K562 (cell line): ENCODE data around the gene MEGF11. TPM values are rescaled to one million over a fixed set of nuclear protein-coding genes. Genes with fewer than 3 reads are reported as not detected.

ENCODE experiments used
- ATAC-seq: fragments of 200-7000 bp; cut with Tn5 transposase; 3 replicates; pipeline ENCODE4 v1.9.1; 2020; ENCODE audit warnings: moderate library complexity
- BruUV-seq: library from RNA; stranded (reverse); fragments of 400-500 nt; replicated peaks from 2 replicates; lab custom pipeline; 2021; lab: Mats Ljungman, UMichigan
- CTCF ChIA-PET: fragments of 300-600 bp; formaldehyde crosslinking; extraction: SDS; loops from one replicate; lab custom pipeline; 2021; ENCODE audit warnings: low intra/inter-chr PET ratio; lab: Yijun Ruan, JAX
- POLR2A ChIA-PET: fragments of 300-600, 350-650 bp; sonication (Branson Sonifier 250); formaldehyde crosslinking; extraction: SDS; loops from one replicate; lab custom pipeline; 2021; ENCODE audit warnings: antibody characterized with exemption, inconsistent platforms; lab: Yijun Ruan, JAX
- DNase-seq, 4 experiments: peaks; one replicate each; pipeline versions ENCODE4 v3.0.0 to v3.0.0-alpha.2; 2011 to 2018; ENCODE audit warnings: low spot score in 3 of 4, mixed read lengths in 3 of 4; ENCODE audit errors: extremely low read depth in 1 of 4
- FAIRE-seq: peaks from 2 replicates; lab custom pipeline; 2011; peaks lifted over from hg19 to GRCh38; lab: Jason Lieb, UNC
- H2AFZ ChIP-seq: 2 replicates; pipeline ENCODE4 v1.6.0; 2011; ENCODE audit warnings: low read depth, low read length, control low read depth, inconsistent platforms
- H3K27ac ChIP-seq: fragments of 200-600 bp; 3 replicates; pipeline ENCODE4 v1.8.0; 2011; ENCODE audit warnings: low read depth, mild to moderate bottlenecking, control low read depth, inconsistent platforms, low read length, moderate library complexity, mixed read lengths; ENCODE audit errors: extremely low read depth
- H3K27me3 ChIP-seq, 2 experiments: fragments of 300-600 bp in 1 of 2; 2 replicates in 1 of 2; 3 replicates in 1 of 2; pipeline versions ENCODE4 v1.6.0 to v1.8.0; 2011; ENCODE audit warnings: inconsistent platforms in 2 of 2, low read length in 2 of 2, mild to moderate bottlenecking in 1 of 2, mixed read lengths in 1 of 2, moderate library complexity in 1 of 2; ENCODE audit not compliant: control insufficient read depth in 2 of 2, insufficient read depth in 2 of 2
- H3K36me3 ChIP-seq: fragments of 300-600 bp; 3 replicates; pipeline ENCODE4 v1.8.0; 2011; ENCODE audit warnings: mild to moderate bottlenecking, low read length, inconsistent platforms; ENCODE audit not compliant: control insufficient read depth, insufficient read depth
- H3K4me1 ChIP-seq, 2 experiments: fragments of 200-600 bp in 1 of 2; replicated peaks in 1 of 2; 2 replicates in 1 of 2; 3 replicates in 1 of 2; pipeline versions ENCODE4 v1.5.1 to v1.8.0; 2011; ENCODE audit warnings: inconsistent platforms in 2 of 2, low read length in 2 of 2, mild to moderate bottlenecking in 1 of 2, mixed read lengths in 1 of 2, moderate library complexity in 1 of 2; ENCODE audit not compliant: control insufficient read depth in 2 of 2, insufficient read depth in 2 of 2
- H3K4me2 ChIP-seq: 2 replicates; pipeline ENCODE4 v1.6.1; 2011; ENCODE audit warnings: low read length, control low read depth, inconsistent platforms, mixed read lengths; ENCODE audit not compliant: insufficient read depth
- H3K4me3 ChIP-seq: fragments of 200-600 bp; sonication (generic), shearing (Covaris generic); 2 replicates; pipeline ENCODE4 v1.5.1; 2016; ENCODE audit warnings: control low read depth, inconsistent platforms
- H3K79me2 ChIP-seq: fragments of 200-600 bp; 3 replicates; pipeline ENCODE4 v1.8.0; 2011; ENCODE audit warnings: low read length, inconsistent platforms; ENCODE audit not compliant: control insufficient read depth, insufficient read depth
- H3K9ac ChIP-seq, 2 experiments: 2 replicates each; pipeline versions ENCODE4 v1.6.0 to v1.6.1; 2011; ENCODE audit warnings: low read depth in 2 of 2, low read length in 2 of 2, control low read depth in 1 of 2, inconsistent platforms in 1 of 2, mild to moderate bottlenecking in 1 of 2, mixed read lengths in 1 of 2; ENCODE audit not compliant: insufficient read depth in 1 of 2
- H3K9me1 ChIP-seq: one replicate; pipeline ENCODE4 v1.6.0; 2011; ENCODE audit warnings: inconsistent platforms, mild to moderate bottlenecking, low read length, moderate library complexity; ENCODE audit not compliant: control insufficient read depth, insufficient read depth
- H3K9me3 ChIP-seq: replicated peaks from 2 replicates; pipeline ENCODE4 v1.5.1; 2011; ENCODE audit warnings: low read depth, low read length, inconsistent platforms; ENCODE audit not compliant: control insufficient read depth, insufficient read depth
- H4K20me1 ChIP-seq: replicated peaks from 2 replicates; pipeline ENCODE4 v1.6.1; 2011; ENCODE audit warnings: low read length, inconsistent platforms, mixed read lengths; ENCODE audit not compliant: control insufficient read depth, insufficient read depth
- CCAR2 ChIP-seq: fragments of 200-400 bp; formaldehyde crosslinking; IDR thresholded peaks from 2 replicates; pipeline ENCODE4 v1.6.1; 2017; ENCODE audit warnings: mild to moderate bottlenecking, low read depth, low read length
- EHMT2 ChIP-seq: fragments of 450-650 bp; IDR thresholded peaks from 2 replicates; pipeline ENCODE4 v1.6.1; 2018; ENCODE audit warnings: antibody characterized with exemption
- HMGN3 ChIP-seq: IDR thresholded peaks from 2 replicates; pipeline ENCODE4 v1.6.1; 2011; ENCODE audit warnings: borderline replicate concordance, low read depth, mild to moderate bottlenecking, mixed read lengths, low read length; ENCODE audit not compliant: insufficient read length; ENCODE audit errors: extremely low read depth
- IFI16 ChIP-seq: fragments of 250-450 bp; sonication (Bioruptor Pico); IDR thresholded peaks from 2 replicates; pipeline ENCODE4 v2.1.2; 2022; ENCODE audit warnings: mild to moderate bottlenecking, inconsistent platforms
- NR3C1 ChIP-seq: sonication (generic); formaldehyde crosslinking; IDR thresholded peaks from 2 replicates; pipeline ENCODE4 v1.8.1; 2022; ENCODE audit warnings: missing genetic modification reagents
- PHF21A ChIP-seq: fragments of 450-650 bp; IDR thresholded peaks from 2 replicates; pipeline ENCODE4 v1.6.1; 2017; ENCODE audit warnings: low read depth, borderline replicate concordance
- SIX5 ChIP-seq, 2 experiments: IDR thresholded peaks; 2 replicates each; pipeline ENCODE4 v1.6.1; 2011; ENCODE audit warnings: low read length in 2 of 2, borderline replicate concordance in 1 of 2, low read depth in 1 of 2, mild to moderate bottlenecking in 1 of 2, moderate library complexity in 1 of 2; ENCODE audit not compliant: insufficient read depth in 1 of 2
- SMAD1 ChIP-seq: fragments of 150-350 bp; IDR thresholded peaks from 2 replicates; pipeline ENCODE4 v1.6.1; 2014; ENCODE audit warnings: low read length, low read depth; ENCODE audit not compliant: partially characterized antibody
- TAF7 ChIP-seq: fragments of 450-650 bp; IDR thresholded peaks from 2 replicates; pipeline ENCODE4 v1.6.1; 2016; ENCODE audit warnings: missing genetic modification characterization, missing compliant biosample characterization
- THRAP3 ChIP-seq: fragments of 450-650 bp; IDR thresholded peaks from 2 replicates; pipeline ENCODE4 v1.6.1; 2016; ENCODE audit warnings: mild to moderate bottlenecking, inconsistent platforms, borderline replicate concordance
- XRCC5 ChIP-seq: fragments of 200-400 bp; formaldehyde crosslinking; IDR thresholded peaks from 2 replicates; pipeline ENCODE4 v1.6.1; 2017; ENCODE audit warnings: low read depth, mild to moderate bottlenecking, low read length
- ZEB2 ChIP-seq: fragments of 450-650 bp; IDR thresholded peaks from 2 replicates; pipeline ENCODE4 v1.6.1; 2016
- ZNF184 ChIP-seq: sonication (generic); formaldehyde crosslinking; IDR thresholded peaks from 2 replicates; pipeline ENCODE4 v1.5.0; 2020; ENCODE audit warnings: missing genetic modification reagents
- WGBS: fragments of 100-300 bp; shearing (Covaris generic); methylation state at CpG from one replicate; pipeline ENCODE4 v1.1.6; 2016; ENCODE audit warnings: low coverage, mixed read lengths; ENCODE audit not compliant: insufficient coverage; ENCODE audit errors: missing lambda C conversion rate; 5-methylcytosine and 5-hydroxymethylcytosine counted together
- in situ Hi-C: fragments of 300-500 bp; cut with MboI; formaldehyde crosslinking; loops from 4 replicates; pipeline ENCODE4 v1.15.0; 2018; ENCODE audit warnings: inconsistent platforms, mixed read lengths
- intact Hi-C: fragments of 100-400 bp; cut with micrococcal nuclease; formaldehyde crosslinking; loops from 2 replicates; pipeline ENCODE4 v1.14.2; 2022
- polyA plus RNA-seq, 8 experiments: library from polyadenylated mRNA; depleted of rRNA in 4 of 8; stranded (reverse) in 5 of 8; unstranded in 3 of 8; fragments of >200 nt; fragmentation: Nextera tagmentation in 2 of 8; fragmentation: Illumina TruSeq in 1 of 8; extraction: Ambion mirVana in 2 of 8; extraction: Trizol in 1 of 8; gene quantifications; 2 replicates each; pipeline versions ENCODE4 v1.2.1 to v1.2.3, GENCODE V29; 2011 to 2014; ENCODE audit warnings: inconsistent platforms in 1 of 8, missing spikeins in 1 of 8
- total RNA-seq, 7 experiments: library from RNA; depleted of rRNA in 6 of 7; stranded (reverse); fragments of >200 nt in 6 of 7; fragmentation: Illumina TruSeq in 2 of 7; extraction: Trizol in 2 of 7; gene quantifications; 2 replicates each; pipeline versions ENCODE4 v1.2.1 to v1.2.3, GENCODE V29; 2011 to 2021; ENCODE audit warnings: low replicate concordance in 1 of 7
- TF ChIP-seq, protein P1 (sequence below): fragments of 250-450 bp; sonication (Bioruptor Pico); IDR thresholded peaks from 2 replicates; pipeline ENCODE4 v1.4.0; 2020; ENCODE audit warnings: mild to moderate bottlenecking
- TF ChIP-seq, protein P2 (sequence below): sonication (generic); formaldehyde crosslinking; IDR thresholded peaks from 2 replicates; pipeline ENCODE4 v1.8.0; 2023; ENCODE audit warnings: missing genetic modification reagents, mild to moderate bottlenecking, borderline replicate concordance

MEGF11 gene
- total and polyA plus RNA-seq, 9 of the 15 experiments (the other 6 are each of a cell fraction or from before 2014, with no cell fraction given) = 0.06 to 0.23 (median 0.20) TPM; not detected in 6

DNA sequence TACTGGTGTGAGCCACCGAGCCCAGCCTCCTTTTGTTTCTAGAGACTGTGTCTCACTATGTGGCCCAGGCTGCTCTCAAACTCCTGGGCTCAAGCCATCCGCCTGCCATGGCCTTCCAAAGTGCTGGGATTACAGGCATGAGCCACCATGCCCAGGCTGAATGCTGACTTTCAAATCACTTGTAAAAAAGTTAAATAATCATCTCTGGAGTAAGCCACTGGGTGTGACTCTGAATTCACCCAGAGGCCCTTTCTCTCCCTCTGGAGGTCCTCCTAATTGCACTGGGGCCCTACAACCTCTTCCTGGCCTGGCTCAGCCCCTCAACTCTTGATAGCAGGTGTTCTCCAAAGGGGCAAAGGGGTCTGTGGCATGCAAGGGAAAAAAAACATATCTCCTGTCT, 54.8 kb downstream of the MEGF11 start:
- no peak overlapping the region for H3K27ac ChIP-seq
- no peaks in the 10 kb centered on the region for H4K20me1 ChIP-seq
- ChIA-PET POLR2A (interaction anchor here (0.6 to 1.1 kb wide), 2 partner anchors 8 to 636 kb away, joined by 3 read pairs; no protein-coding TSS in a partner anchor), CTCF (no interaction called here)
- H3K4me1 ChIP-seq = no peaks in the 10 kb centered on the region; a peak in 1 of 5 replicates
- no peaks in the 10 kb centered on the region for H3K79me2 ChIP-seq
- peaks cover 30 to 67% of the 10 kb centered on the region in 2 experiments for H3K27me3 ChIP-seq
- DNase-seq (no peak), ATAC-seq (no peak), FAIRE-seq (no peak)
- no peaks in the 10 kb centered on the region for H3K9me1 ChIP-seq
- H3K9me3 ChIP-seq = no peaks in the 10 kb centered on the region
- no peak overlapping the region for H2AFZ ChIP-seq
- H3K4me2 ChIP-seq = no peak overlapping the region
- H3K4me3 ChIP-seq = no peak overlapping the region
- intact Hi-C loops (loop anchor here (10.0 kb wide), 1 partner anchor 214 kb away; no protein-coding TSS in a partner anchor), in situ Hi-C loops (no loop called here)
- no TSS peak for BruUV-seq
- WGBS = 7% methylated on average over 2 of the region's 2 CpGs
- H3K9ac ChIP-seq = no peak overlapping the region
- H3K36me3 ChIP-seq = no peaks in the 10 kb centered on the region
- TF ChIP-seq, protein P1, sequence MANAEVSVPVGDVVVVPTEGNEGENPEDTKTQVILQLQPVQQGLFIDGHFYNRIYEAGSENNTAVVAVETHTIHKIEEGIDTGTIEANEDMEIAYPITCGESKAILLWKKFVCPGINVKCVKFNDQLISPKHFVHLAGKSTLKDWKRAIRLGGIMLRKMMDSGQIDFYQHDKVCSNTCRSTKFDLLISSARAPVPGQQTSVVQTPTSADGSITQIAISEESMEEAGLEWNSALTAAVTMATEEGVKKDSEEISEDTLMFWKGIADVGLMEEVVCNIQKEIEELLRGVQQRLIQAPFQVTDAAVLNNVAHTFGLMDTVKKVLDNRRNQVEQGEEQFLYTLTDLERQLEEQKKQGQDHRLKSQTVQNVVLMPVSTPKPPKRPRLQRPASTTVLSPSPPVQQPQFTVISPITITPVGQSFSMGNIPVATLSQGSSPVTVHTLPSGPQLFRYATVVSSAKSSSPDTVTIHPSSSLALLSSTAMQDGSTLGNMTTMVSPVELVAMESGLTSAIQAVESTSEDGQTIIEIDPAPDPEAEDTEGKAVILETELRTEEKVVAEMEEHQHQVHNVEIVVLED (CRISPR knock-in tag) = no peak
- TF ChIP-seq IFI16 (CRISPR knock-in tag) (no peak), XRCC5 (no peak), EHMT2 (no peak), TAF7 (tag) (no peak), THRAP3 (no peak), CCAR2 (no peak), ZEB2 (no peak), SIX5 (IDR thresholded peaks at IDR 0.05; ENCODE audit: borderline replicate concordance in 1 of 2, insufficient read depth in 1 of 2, low read depth in 1 of 2, low read length in 2 of 2) (no peak), ZNF184 (no peak), NR3C1 (CRISPR knock-in tag) (no peak), HMGN3 (no peak), SMAD1 (no peak), PHF21A (no peak)
- TF ChIP-seq, protein P2, sequence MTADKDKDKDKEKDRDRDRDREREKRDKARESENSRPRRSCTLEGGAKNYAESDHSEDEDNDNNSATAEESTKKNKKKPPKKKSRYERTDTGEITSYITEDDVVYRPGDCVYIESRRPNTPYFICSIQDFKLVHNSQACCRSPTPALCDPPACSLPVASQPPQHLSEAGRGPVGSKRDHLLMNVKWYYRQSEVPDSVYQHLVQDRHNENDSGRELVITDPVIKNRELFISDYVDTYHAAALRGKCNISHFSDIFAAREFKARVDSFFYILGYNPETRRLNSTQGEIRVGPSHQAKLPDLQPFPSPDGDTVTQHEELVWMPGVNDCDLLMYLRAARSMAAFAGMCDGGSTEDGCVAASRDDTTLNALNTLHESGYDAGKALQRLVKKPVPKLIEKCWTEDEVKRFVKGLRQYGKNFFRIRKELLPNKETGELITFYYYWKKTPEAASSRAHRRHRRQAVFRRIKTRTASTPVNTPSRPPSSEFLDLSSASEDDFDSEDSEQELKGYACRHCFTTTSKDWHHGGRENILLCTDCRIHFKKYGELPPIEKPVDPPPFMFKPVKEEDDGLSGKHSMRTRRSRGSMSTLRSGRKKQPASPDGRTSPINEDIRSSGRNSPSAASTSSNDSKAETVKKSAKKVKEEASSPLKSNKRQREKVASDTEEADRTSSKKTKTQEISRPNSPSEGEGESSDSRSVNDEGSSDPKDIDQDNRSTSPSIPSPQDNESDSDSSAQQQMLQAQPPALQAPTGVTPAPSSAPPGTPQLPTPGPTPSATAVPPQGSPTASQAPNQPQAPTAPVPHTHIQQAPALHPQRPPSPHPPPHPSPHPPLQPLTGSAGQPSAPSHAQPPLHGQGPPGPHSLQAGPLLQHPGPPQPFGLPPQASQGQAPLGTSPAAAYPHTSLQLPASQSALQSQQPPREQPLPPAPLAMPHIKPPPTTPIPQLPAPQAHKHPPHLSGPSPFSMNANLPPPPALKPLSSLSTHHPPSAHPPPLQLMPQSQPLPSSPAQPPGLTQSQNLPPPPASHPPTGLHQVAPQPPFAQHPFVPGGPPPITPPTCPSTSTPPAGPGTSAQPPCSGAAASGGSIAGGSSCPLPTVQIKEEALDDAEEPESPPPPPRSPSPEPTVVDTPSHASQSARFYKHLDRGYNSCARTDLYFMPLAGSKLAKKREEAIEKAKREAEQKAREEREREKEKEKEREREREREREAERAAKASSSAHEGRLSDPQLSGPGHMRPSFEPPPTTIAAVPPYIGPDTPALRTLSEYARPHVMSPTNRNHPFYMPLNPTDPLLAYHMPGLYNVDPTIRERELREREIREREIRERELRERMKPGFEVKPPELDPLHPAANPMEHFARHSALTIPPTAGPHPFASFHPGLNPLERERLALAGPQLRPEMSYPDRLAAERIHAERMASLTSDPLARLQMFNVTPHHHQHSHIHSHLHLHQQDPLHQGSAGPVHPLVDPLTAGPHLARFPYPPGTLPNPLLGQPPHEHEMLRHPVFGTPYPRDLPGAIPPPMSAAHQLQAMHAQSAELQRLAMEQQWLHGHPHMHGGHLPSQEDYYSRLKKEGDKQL (CRISPR knock-in tag) = no peak
